HG03354 (cell line): ENCODE results near the gene FFAR1.
"Not testable (repeated sequence)": the region's sequence is repeated elsewhere in the genome, so short reads cannot be mapped to it uniquely, and the experiment has no call there.

ENCODE experiments used
- ATAC-seq: cut with Tn5 transposase; IDR thresholded peaks from one replicate; pipeline ENCODE4 v1.9.1; 2021; ENCODE audit warnings: mild to moderate bottlenecking; ENCODE audit not compliant: unreplicated experiment, poor library complexity, severe bottlenecking

The FFAR1 gene

GRCh38 chr19:35357867-35358573 lies 10.3 kb downstream of the FFAR1 start, which contains the start of gene FFAR3:
FFAR3 (plus strand) TSS chr19:35358460; CDS start chr19:35358891, 431 bp downstream.
- no peak for ATAC-seq

- not testable (repeated sequence) for ATAC-seq
Observed at GRCh38 chr19:35358834-35359233, 11.1 kb downstream of the FFAR1 start.

GRCh38 chr19:35359395-35359794 lies 11.7 kb downstream of the FFAR1 start:
- ATAC-seq = not testable (repeated sequence)

- ATAC-seq = not testable (repeated sequence)
Observed at GRCh38 chr19:35360081-35360480, 12.4 kb downstream of the FFAR1 start.

- ATAC-seq = no peak
Observed at GRCh38 chr19:35360880-35361420, 13.2 kb downstream of the FFAR1 start.

GRCh38 chr19:35362261-35363000 lies 14.7 kb downstream of the FFAR1 start:
- ATAC-seq = no peak

DNA sequence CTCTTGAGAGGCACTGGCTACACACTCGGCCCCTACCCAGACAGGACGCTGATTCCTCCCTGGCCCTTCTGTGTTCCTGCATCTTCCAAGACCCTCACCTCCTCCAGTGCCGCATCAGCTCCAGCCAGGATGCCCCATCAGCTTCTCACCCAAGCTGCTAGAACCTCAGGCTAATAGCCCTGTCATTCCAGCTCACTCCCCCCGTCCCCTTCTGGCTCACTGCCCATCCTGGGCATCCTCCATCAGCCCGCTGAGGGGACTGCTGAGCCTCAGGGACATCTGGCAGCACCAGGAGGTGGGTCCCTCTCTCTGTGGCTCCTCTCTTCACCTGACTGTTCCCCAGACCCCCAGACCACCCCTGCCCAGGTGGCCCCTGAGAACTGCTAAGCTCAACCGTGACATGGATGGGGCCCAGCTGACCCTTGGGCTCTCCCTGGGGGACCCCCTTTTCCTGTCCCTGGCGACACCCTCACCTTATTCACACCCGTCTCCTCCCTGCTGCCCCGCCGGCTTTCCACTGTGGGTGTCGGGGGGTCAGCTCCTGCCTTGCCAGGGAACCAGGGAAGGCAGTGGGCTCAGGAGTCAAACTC lies 15.4 kb downstream of the FFAR1 start:
- no peak for ATAC-seq

- no peak for ATAC-seq
Observed at GRCh38 chr19:35363711-35364425, 16.2 kb downstream of the FFAR1 start.

DNA sequence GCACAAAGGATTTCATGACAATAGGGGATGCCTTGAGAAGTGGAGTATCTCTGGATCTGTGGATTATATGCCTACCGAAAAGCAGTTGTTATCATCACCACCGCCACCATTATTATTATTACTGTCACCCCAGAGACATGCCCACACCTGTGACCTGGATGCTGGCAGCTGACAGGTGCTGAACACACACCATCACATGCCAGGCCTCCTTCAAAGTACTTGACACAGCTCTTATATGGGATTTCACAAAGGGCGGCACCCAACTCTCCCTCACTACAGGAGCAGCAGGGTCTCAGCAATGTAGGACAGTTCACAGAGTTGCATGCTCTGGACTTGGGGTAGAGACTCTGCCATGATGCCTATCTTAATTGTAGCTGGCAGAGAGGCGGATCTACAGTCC lies 17.6 kb downstream of the FFAR1 start:
- no peak for ATAC-seq

DNA sequence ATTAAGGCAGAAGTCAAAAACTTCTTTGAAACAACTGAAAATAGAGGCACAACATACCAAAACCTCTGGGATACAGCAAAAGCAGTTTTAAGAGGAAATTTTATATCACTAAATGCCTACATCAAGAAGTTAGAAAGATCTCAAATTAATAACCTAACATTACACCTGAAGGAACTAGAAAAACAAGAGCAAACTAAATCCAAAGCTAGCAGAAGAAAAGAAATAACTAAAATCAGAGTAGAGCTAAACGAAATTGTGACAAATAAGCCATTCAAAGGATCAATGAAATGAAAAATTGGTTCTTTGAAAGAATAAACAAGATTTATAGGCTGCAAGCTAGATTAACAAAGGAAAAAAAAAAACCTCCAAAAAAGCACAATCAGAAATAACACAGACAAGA lies 20.7 kb downstream of the FFAR1 start:
- ATAC-seq = no peak

GRCh38 chr19:35369522-35369921 lies 21.8 kb downstream of the FFAR1 start:
- ATAC-seq = no peak

DNA sequence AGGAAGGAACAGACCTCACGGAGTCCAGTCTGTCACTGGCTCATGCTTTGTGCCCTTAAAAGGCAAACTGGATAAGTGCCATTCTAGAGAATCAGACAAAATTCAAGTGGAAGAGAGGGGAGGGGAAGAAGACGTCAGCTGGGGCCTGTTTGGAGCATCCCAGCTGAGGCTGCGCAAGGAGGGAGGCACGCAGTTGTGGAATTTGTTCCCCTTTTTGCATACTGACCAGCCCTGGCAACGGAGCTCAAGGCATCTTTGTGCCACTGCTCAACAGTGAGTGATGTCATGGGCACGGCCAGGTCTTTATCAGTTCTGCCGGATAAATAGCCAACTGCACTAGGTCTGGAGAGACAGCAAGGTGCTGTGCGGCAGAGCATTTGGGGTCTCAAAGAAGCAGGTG lies 23.0 kb downstream of the FFAR1 start, which contains the start of gene GPR42:
Gene GPR42 (plus strand): TSS at position 347 of the 400 bp plus-strand sequence. CDS start 292 bp downstream, outside the sequence.
- ATAC-seq = no peak

DNA sequence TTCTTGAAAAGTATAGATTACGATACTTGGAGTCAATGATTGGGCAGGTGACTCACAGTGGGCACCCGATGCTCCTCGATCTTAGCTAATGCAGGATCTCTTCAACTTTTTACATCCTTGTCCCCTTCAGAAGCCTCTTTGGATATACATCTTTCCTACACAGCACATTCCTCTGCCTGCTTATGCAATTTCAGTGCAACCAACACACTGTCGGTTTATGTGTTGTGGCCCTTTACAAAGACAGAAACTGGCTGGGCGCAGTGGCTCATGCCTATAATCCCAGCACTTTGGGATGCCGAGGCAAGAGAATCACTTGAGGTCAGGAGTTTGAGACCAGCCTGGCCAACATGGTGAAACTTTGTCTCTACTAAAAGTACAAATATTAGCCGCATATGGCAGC lies 25.8 kb downstream of the FFAR1 start:
- no peak for ATAC-seq

DNA sequence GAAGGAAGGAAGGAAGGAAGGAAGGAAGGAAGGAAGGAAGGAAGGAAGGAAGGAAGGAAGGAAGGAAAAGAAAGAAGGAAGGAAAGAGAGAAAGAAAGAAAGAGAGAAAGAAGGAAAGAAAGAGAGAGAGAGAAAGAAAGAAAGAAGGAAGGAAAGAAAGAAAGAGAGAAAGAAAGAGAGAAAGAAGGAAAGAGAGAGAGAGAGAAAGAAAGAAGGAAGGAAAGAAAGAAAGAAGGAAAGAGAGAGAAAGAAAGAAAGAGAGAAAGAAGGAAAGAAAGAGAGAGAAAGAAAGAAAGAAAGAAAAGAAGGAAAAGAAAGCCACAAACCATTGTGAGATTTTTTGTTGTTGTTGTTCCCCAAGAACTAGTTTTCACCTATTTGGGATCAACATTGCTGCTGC lies 26.3 kb downstream of the FFAR1 start:
- ATAC-seq = not testable (repeated sequence)

- no peak for ATAC-seq
Observed at GRCh38 chr19:35375505-35376307, 28.0 kb downstream of the FFAR1 start.

DNA sequence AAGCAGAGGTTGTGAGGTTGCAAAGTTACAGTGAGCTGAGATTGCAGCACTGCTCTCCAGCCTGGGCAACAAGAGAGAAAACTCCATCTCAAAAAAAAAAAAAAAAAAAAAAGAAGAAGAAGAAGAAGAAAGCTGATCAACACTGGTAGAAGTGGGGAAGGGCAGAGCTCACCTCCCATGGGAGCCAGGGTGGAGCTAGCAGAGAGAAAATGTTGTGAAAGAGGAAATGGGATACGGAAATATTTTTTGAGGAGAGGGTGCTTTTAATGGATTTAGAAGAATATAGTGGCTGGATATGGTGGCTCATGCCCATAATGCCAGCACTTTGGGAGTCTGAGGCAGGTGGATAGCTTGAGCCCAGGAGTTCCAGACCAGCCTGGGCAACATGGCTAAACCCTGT lies 30.0 kb downstream of the FFAR1 start:
- ATAC-seq = no peak

- ATAC-seq = no peak
Observed at GRCh38 chr19:35378356-35378755, 30.7 kb downstream of the FFAR1 start.

- not testable (repeated sequence) for ATAC-seq
Observed at GRCh38 chr19:35379545-35379944, 31.8 kb downstream of the FFAR1 start.

DNA sequence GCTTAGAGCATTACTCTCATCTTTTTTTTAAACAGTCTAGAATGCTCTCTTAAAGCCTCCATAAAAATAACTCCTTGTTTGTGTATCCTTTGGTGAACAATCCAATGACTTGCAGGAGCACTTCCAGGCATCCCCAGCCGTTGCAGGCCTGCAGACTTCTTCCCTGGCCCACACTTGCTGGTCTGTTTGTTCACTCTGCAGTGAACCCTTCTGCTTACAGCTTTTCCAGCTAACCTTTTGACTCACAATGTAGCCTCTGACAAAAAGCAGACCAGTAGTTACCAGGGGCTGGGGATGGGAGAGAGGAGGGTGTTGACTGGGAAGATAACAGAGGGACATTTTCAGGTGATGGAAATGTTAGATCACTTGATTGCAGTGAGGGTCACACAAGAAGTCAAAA lies 32.3 kb downstream of the FFAR1 start:
- no peak for ATAC-seq
